Measurements from ENCODE around the gene COPS8. TPM values are rescaled to one million over a fixed set of nuclear protein-coding genes. Genes with fewer than 3 reads are reported as not detected.

Gene COPS8
- total and polyA plus RNA-seq, 3 donors from 2014 or later: 104 to 117 (median 108) TPM

GRCh38 chr2:237058423-237058822 lies 27.3 kb upstream of the COPS8 start:
- WGBS, 2 donors: 84 to 85% methylated on average over 11 of the region's 11 CpGs
- TF ChIP-seq CTCF (IDR thresholded peaks at IDR 0.05): no peak
- TF ChIP-seq POLR2A (IDR thresholded peaks at IDR 0.05): no peak
- no peak overlapping the region for H3K27ac ChIP-seq
- intact Hi-C loops (cut with DNase I; ENCODE audit: low total_unique reads): no loop called here
- no peaks in the 10 kb centered on the region for H3K27me3 ChIP-seq
- no peaks in the 10 kb centered on the region for H3K4me1 ChIP-seq
- H3K9me3 ChIP-seq: no peaks in the 10 kb centered on the region
- no peak for DNase-seq
- no peak overlapping the region for H3K4me3 ChIP-seq
- no peaks in the 10 kb centered on the region for H3K36me3 ChIP-seq (ENCODE audit: low read depth, missing control alignments)

GRCh38 chr2:237059155-237059875 lies 26.4 kb upstream of the COPS8 start:
- TF ChIP-seq POLR2A (IDR thresholded peaks at IDR 0.05) (no peak), CTCF (IDR thresholded peaks at IDR 0.05) (no peak)
- H3K9me3 ChIP-seq: no peaks in the 10 kb centered on the region
- H3K36me3 ChIP-seq (ENCODE audit: low read depth, missing control alignments): no peaks in the 10 kb centered on the region
- intact Hi-C loops (cut with DNase I; ENCODE audit: low total_unique reads): no loop called here
- no peak overlapping the region for H3K4me3 ChIP-seq
- H3K27ac ChIP-seq: no peak overlapping the region
- no peaks in the 10 kb centered on the region for H3K27me3 ChIP-seq
- peaks cover under 1% of the 10 kb centered on the region for H3K4me1 ChIP-seq
- DNase-seq: no peak
- WGBS, 2 donors: 78 to 86% methylated on average over 7 to 8 of the region's 8 CpGs

- Histone ChIP-seq H3K27ac (no peak overlapping the region), H3K4me3 (no peak overlapping the region), H3K36me3 (ENCODE audit: low read depth, missing control alignments) (no peaks in the 10 kb centered on the region), H3K4me1 (peaks cover 3% of the 10 kb centered on the region), H3K9me3 (no peaks in the 10 kb centered on the region), H3K27me3 (no peaks in the 10 kb centered on the region)
- peak; percentile 70 for DNase-seq
- no peak for TF ChIP-seq POLR2A (IDR thresholded peaks at IDR 0.05)
- peak; percentile 29 to 73 (median 56) for TF ChIP-seq CTCF (IDR thresholded peaks at IDR 0.05)
- intact Hi-C loops (cut with DNase I; ENCODE audit: low total_unique reads): loop anchor here (10.0 kb wide), 1 partner anchor 716 kb away; no protein-coding TSS in a partner anchor
- 37 to 54% methylated on average over 12 to 15 of the region's 15 CpGs for WGBS, 2 donors
These were observed 25.0 kb upstream of the COPS8 start for GRCh38 chr2:237060534-237061312.

GRCh38 chr2:237061356-237061755 lies 24.3 kb upstream of the COPS8 start:
- Histone ChIP-seq H3K36me3 (ENCODE audit: low read depth, missing control alignments) (no peaks in the 10 kb centered on the region), H3K9me3 (no peaks in the 10 kb centered on the region), H3K27ac (no peak overlapping the region), H3K4me3 (no peak overlapping the region), H3K4me1 (peaks cover 3% of the 10 kb centered on the region), H3K27me3 (no peaks in the 10 kb centered on the region)
- no peak for DNase-seq
- WGBS, 2 donors: 83 to 90% methylated on average over 12 of the region's 12 CpGs
- intact Hi-C loops (cut with DNase I; ENCODE audit: low total_unique reads): loop anchor here (10.0 kb wide), 1 partner anchor 717 kb away; no protein-coding TSS in a partner anchor
- TF ChIP-seq CTCF (IDR thresholded peaks at IDR 0.05) (no peak), POLR2A (IDR thresholded peaks at IDR 0.05) (no peak)

All from testis (tissue), 3 donors.